Endothelial cell of umbilical vein (primary cell): Measurements from ENCODE around the gene RAB10. TPM values are rescaled to one million over a fixed set of nuclear protein-coding genes. Genes with fewer than 3 reads are reported as not detected.

ENCODE experiments used
- BruUV-seq: library from RNA; stranded (reverse); fragments of 400-500 nt; replicated peaks from 2 replicates; lab custom pipeline; 2021; lab: Mats Ljungman, UMichigan
- CTCF ChIA-PET: fragments of 300-600, 350-600 bp; sonication (Branson Sonifier 250); formaldehyde crosslinking; loops from one replicate; lab custom pipeline; 2021; ENCODE audit warnings: antibody characterized with exemption, inconsistent platforms; lab: Charles Lee
- POLR2A ChIA-PET: fragments of 300-600, 350-600 bp; sonication (Branson Sonifier 250); formaldehyde crosslinking; loops from one replicate; lab custom pipeline; 2021; ENCODE audit warnings: antibody characterized with exemption, inconsistent platforms; lab: Charles Lee
- DNase-seq: peaks from one replicate; pipeline ENCODE4 v3.0.0-alpha.2; 2011; ENCODE audit warnings: low read depth, low spot score
- FAIRE-seq: peaks from 2 replicates; lab custom pipeline; 2011; peaks lifted over from hg19 to GRCh38; lab: Jason Lieb, UNC
- H2AFZ ChIP-seq: 2 replicates; pipeline ENCODE4 v1.6.0; 2012; ENCODE audit warnings: low read depth, low read length, control low read depth, inconsistent platforms
- H3K27ac ChIP-seq: 2 replicates; pipeline ENCODE4 v1.5.1; 2011; ENCODE audit warnings: low read depth, mild to moderate bottlenecking, control low read depth, low read length, moderate library complexity; ENCODE audit not compliant: insufficient read depth
- H3K27me3 ChIP-seq, 2 experiments: 2 replicates each; pipeline versions ENCODE4 v1.6.0 to v1.6.1; 2011; ENCODE audit warnings: low read length in 2 of 2, mixed read lengths in 1 of 2; ENCODE audit not compliant: control insufficient read depth in 2 of 2, insufficient read depth in 2 of 2
- H3K36me3 ChIP-seq, 2 experiments: 2 replicates in 1 of 2; 3 replicates in 1 of 2; pipeline ENCODE4 v1.5.1; 2011; ENCODE audit warnings: low read length in 2 of 2, mild to moderate bottlenecking in 1 of 2, moderate library complexity in 1 of 2; ENCODE audit not compliant: control insufficient read depth in 2 of 2, insufficient read depth in 2 of 2; ENCODE audit errors: extremely low read depth in 1 of 2
- H3K4me1 ChIP-seq: 3 replicates; pipeline ENCODE4 v1.5.1; 2011; ENCODE audit warnings: mild to moderate bottlenecking, low read length; ENCODE audit not compliant: control insufficient read depth, insufficient read depth; ENCODE audit errors: extremely low read depth
- H3K4me2 ChIP-seq: 2 replicates; pipeline ENCODE4 v1.6.1; 2011; ENCODE audit warnings: low read length, control low read depth, mixed read lengths; ENCODE audit not compliant: insufficient read depth
- H3K4me3 ChIP-seq, 3 experiments: fragments of 200-600 bp in 1 of 3; sonication (generic), shearing (Covaris generic) in 1 of 3; replicated peaks in 1 of 3; 2 replicates each; pipeline ENCODE4 v1.5.1; 2011 to 2016; ENCODE audit warnings: control low read depth in 3 of 3, low read length in 3 of 3, mild to moderate bottlenecking in 2 of 3, inconsistent platforms in 1 of 3, low read depth in 1 of 3, moderate library complexity in 1 of 3; ENCODE audit not compliant: insufficient read depth in 1 of 3
- H3K79me2 ChIP-seq: 2 replicates; pipeline ENCODE4 v1.6.0; 2012; ENCODE audit warnings: low read length, inconsistent platforms; ENCODE audit not compliant: control insufficient read depth, insufficient read depth
- H3K9ac ChIP-seq: replicated peaks from 2 replicates; pipeline ENCODE3; 2011; ENCODE audit warnings: low read length, control low read depth; ENCODE audit not compliant: insufficient read depth; ENCODE audit errors: extremely low read depth
- H3K9me1 ChIP-seq: replicated peaks from 3 replicates; pipeline ENCODE4 v1.6.0; 2011; ENCODE audit warnings: mild to moderate bottlenecking, low read length; ENCODE audit not compliant: control insufficient read depth, insufficient read depth; ENCODE audit errors: extremely low read depth
- H3K9me3 ChIP-seq: replicated peaks from 2 replicates; pipeline ENCODE4 v1.5.1; 2012; ENCODE audit warnings: low read length, inconsistent platforms; ENCODE audit not compliant: control insufficient read depth, insufficient read depth
- H4K20me1 ChIP-seq: replicated peaks from 2 replicates; pipeline ENCODE3; 2011; ENCODE audit warnings: mild to moderate bottlenecking, low read length; ENCODE audit not compliant: control insufficient read depth, insufficient read depth; ENCODE audit errors: extremely low read depth
- CTCF ChIP-seq, 2 donors: IDR thresholded peaks; 1 replicate in 1 of 2; 2 replicates in 1 of 2; pipeline ENCODE4 v1.5.1; 2011; ENCODE audit warnings: low read length in 2 of 2, mild to moderate bottlenecking in 2 of 2, moderate library complexity in 2 of 2, control low read depth in 1 of 2, inconsistent platforms in 1 of 2, low read depth in 1 of 2; ENCODE audit not compliant: insufficient read depth in 1 of 2; ENCODE audit errors: extremely low read depth in 1 of 2
- EZH2 ChIP-seq: IDR thresholded peaks from 2 replicates; pipeline ENCODE4 v1.6.1; 2012; ENCODE audit warnings: borderline replicate concordance, low read depth, mild to moderate bottlenecking, moderate library complexity, low read length, inconsistent platforms; ENCODE audit not compliant: severe bottlenecking
- FOS ChIP-seq: IDR thresholded peaks from 2 replicates; pipeline ENCODE4 v1.6.1; 2011; ENCODE audit warnings: mild to moderate bottlenecking, low read length, moderate library complexity, borderline replicate concordance; ENCODE audit not compliant: insufficient read depth
- GATA2 ChIP-seq: IDR thresholded peaks from 2 replicates; pipeline ENCODE4 v1.7.0; 2011; ENCODE audit warnings: low read depth, mild to moderate bottlenecking, moderate library complexity, mixed read lengths, low read length; ENCODE audit not compliant: insufficient read length, insufficient read depth
- JUN ChIP-seq: IDR thresholded peaks from 2 replicates; pipeline ENCODE4 v1.6.1; 2011; ENCODE audit warnings: borderline replicate concordance, low read depth; ENCODE audit not compliant: insufficient read length, insufficient read depth
- MAX ChIP-seq: IDR thresholded peaks from 2 replicates; pipeline ENCODE4 v1.6.1; 2011; ENCODE audit not compliant: insufficient read depth, insufficient read length
- MYC ChIP-seq: IDR thresholded peaks from one replicate; pipeline ENCODE4 v1.6.1; 2011; ENCODE audit warnings: mild to moderate bottlenecking, low read depth, low read length
- POLR2A ChIP-seq: IDR thresholded peaks from 2 replicates; pipeline ENCODE4 v1.6.1; 2012; ENCODE audit warnings: low read depth, mild to moderate bottlenecking, control low read depth, low read length
- POLR2AphosphoS5 ChIP-seq: IDR thresholded peaks from 2 replicates; pipeline ENCODE4 v1.6.1; 2012; ENCODE audit warnings: low read depth, mild to moderate bottlenecking, control low read depth, low read length, moderate library complexity; ENCODE audit not compliant: insufficient read depth
- dilution Hi-C: fragments of 300-500 bp; cut with MboI; formaldehyde crosslinking; loops from one replicate; pipeline ENCODE4 v1.15.0; 2019; ENCODE audit warnings: low sequenced_read_pairs; ENCODE audit not compliant: extremely low pct_ligation_motif_present
- intact Hi-C: fragments of 100-400 bp; cut with micrococcal nuclease; formaldehyde crosslinking; loops from one replicate; pipeline ENCODE4 v1.10.0; 2022
- polyA plus RNA-seq, 4 experiments: library from polyadenylated mRNA; depleted of rRNA in 3 of 4; stranded (reverse) in 3 of 4; unstranded in 1 of 4; fragments of >200 nt; gene quantifications; 2 replicates each; pipeline versions ENCODE4 v1.2.1 to v1.2.3, GENCODE V29; 2011 to 2012; ENCODE audit warnings: missing spikeins in 1 of 4
- total RNA-seq: library from RNA; stranded (reverse); gene quantifications from 2 replicates; pipeline ENCODE4 v1.2.3, GENCODE V29; 2021

Gene RAB10
- total and polyA plus RNA-seq, 2 donors (not counting 3 experiments of a cell fraction or from before 2014, with no cell fraction given): 45.1 to 104 TPM

GRCh38 chr2:26175466-26176278 lies 141.8 kb downstream of the RAB10 start:
- H3K4me3 ChIP-seq: no peak overlapping the region
- no peaks in the 10 kb centered on the region for H4K20me1 ChIP-seq
- no peaks in the 10 kb centered on the region for H3K9me3 ChIP-seq
- TF ChIP-seq CTCF (IDR thresholded peaks at IDR 0.05; ENCODE audit: extremely low read depth in 1 of 2, insufficient read depth in 1 of 2, low read depth in 1 of 2, low read length in 2 of 2) (no peak), FOS (no peak), MAX (no peak), GATA2 (no peak), JUN (no peak), MYC (no peak), EZH2 (no peak), POLR2A (no peak), POLR2AphosphoS5 (no peak)
- CTCF ChIA-PET: interaction anchor here (0.6 to 1.7 kb wide), 4 partner anchors 9 to 35 kb away, joined by 3 to 12 read pairs (median 3); no protein-coding TSS in a partner anchor
- H3K9me1 ChIP-seq: no peaks in the 10 kb centered on the region
- peaks cover 7% of the 10 kb centered on the region for H3K4me1 ChIP-seq
- no peak overlapping the region for H3K9ac ChIP-seq
- H3K4me2 ChIP-seq: no peak overlapping the region
- dilution Hi-C loops (no loop called here), intact Hi-C loops (no loop called here)
- DNase-seq: no peak
- no TSS peak for BruUV-seq
- no peak overlapping the region for H3K27ac ChIP-seq
- FAIRE-seq: no peak
- POLR2A ChIA-PET: no interaction called here
- H2AFZ ChIP-seq: no peak overlapping the region
- no peaks in the 10 kb centered on the region for H3K36me3 ChIP-seq
- H3K79me2 ChIP-seq: no peaks in the 10 kb centered on the region
- H3K27me3 ChIP-seq: peaks cover 11 to 17% of the 10 kb centered on the region in 2 experiments
